ENCODE results near the gene DNAI2.

- no peak for TF ChIP-seq POLR2A (IDR thresholded peaks at IDR 0.05)
- TF ChIP-seq CTCF (IDR thresholded peaks at IDR 0.05) = no peak
These were observed 54.5 kb downstream of the DNAI2 start for GRCh38 chr17:74328487-74328886.

Measured in thyroid gland (tissue), 4 donors.